HepG2 (cell line): Measurements from ENCODE around the gene SLC43A3. TPM values are rescaled to one million over a fixed set of nuclear protein-coding genes. Genes with fewer than 3 reads are reported as not detected.

ENCODE experiments used
- ARID3A ChIP-seq: IDR thresholded peaks from 2 replicates; pipeline ENCODE4 v1.6.1; 2012; ENCODE audit warnings: low read depth, low read length, improper control_type of control experiment
- ARNT ChIP-seq: fragments of 450-650 bp; IDR thresholded peaks from 2 replicates; pipeline ENCODE4 v1.6.1; 2017
- CCAR2 ChIP-seq: fragments of 200-400 bp; formaldehyde crosslinking; optimal IDR thresholded peaks from 2 replicates; pipeline ENCODE3; 2018; ENCODE audit warnings: low read depth, mild to moderate bottlenecking, low read length, moderate library complexity
- GATAD1 ChIP-seq: IDR thresholded peaks from 2 replicates; pipeline ENCODE4 v1.6.1; 2016; ENCODE audit warnings: missing genetic modification reagents, missing compliant biosample characterization
- HCFC1 ChIP-seq: fragments of 150-350 bp; IDR thresholded peaks from 2 replicates; pipeline ENCODE4 v1.6.1; 2014; ENCODE audit warnings: low read depth, low read length
- HNF4A ChIP-seq: sonication (generic); formaldehyde crosslinking; IDR thresholded peaks from 2 replicates; pipeline ENCODE4 v1.4.0; 2020; ENCODE audit warnings: missing genetic modification reagents
- KAT8 ChIP-seq: IDR thresholded peaks from 2 replicates; pipeline ENCODE4 v1.6.1; 2016; ENCODE audit warnings: missing genetic modification reagents, missing compliant biosample characterization
- KLF15 ChIP-seq: sonication (generic); formaldehyde crosslinking; IDR thresholded peaks from 2 replicates; pipeline ENCODE4 v1.8.1; 2023; ENCODE audit warnings: borderline replicate concordance, mild to moderate bottlenecking, inconsistent platforms, missing genetic modification reagents, mixed read lengths
- MLX ChIP-seq: IDR thresholded peaks from 2 replicates; pipeline ENCODE4 v1.6.1; 2016
- MTA1 ChIP-seq: sonication (generic); formaldehyde crosslinking; IDR thresholded peaks from 2 replicates; pipeline ENCODE4 v1.4.0; 2020; ENCODE audit warnings: missing genetic modification reagents, mild to moderate bottlenecking, borderline replicate concordance
- NFATC3 ChIP-seq: sonication (generic); formaldehyde crosslinking; IDR thresholded peaks from 2 replicates; pipeline ENCODE4 v1.5.1; 2020; ENCODE audit warnings: mild to moderate bottlenecking, missing genetic modification reagents
- NFE2 ChIP-seq: sonication (generic); formaldehyde crosslinking; IDR thresholded peaks from 2 replicates; pipeline ENCODE4 v1.4.0; 2020; ENCODE audit warnings: missing genetic modification reagents
- NR0B2 ChIP-seq: sonication (generic); formaldehyde crosslinking; IDR thresholded peaks from 2 replicates; pipeline ENCODE4 v1.4.0; 2020; ENCODE audit warnings: mild to moderate bottlenecking, missing genetic modification reagents
- PCBP1 ChIP-seq: fragments of 200-400 bp; formaldehyde crosslinking; IDR thresholded peaks from 2 replicates; pipeline ENCODE4 v1.6.1; 2017; ENCODE audit warnings: mild to moderate bottlenecking, low read depth, low read length, borderline replicate concordance
- PHB2 ChIP-seq: fragments of 450-650 bp; IDR thresholded peaks from 2 replicates; pipeline ENCODE4 v1.6.1; 2018; ENCODE audit not compliant: partially characterized antibody
- PLSCR1 ChIP-seq: sonication (generic); formaldehyde crosslinking; IDR thresholded peaks from 2 replicates; pipeline ENCODE4 v1.5.0; 2020; ENCODE audit warnings: missing genetic modification reagents, mild to moderate bottlenecking, borderline replicate concordance
- PRMT3 ChIP-seq: sonication (generic); formaldehyde crosslinking; IDR thresholded peaks from 2 replicates; pipeline ENCODE4 v1.8.1; 2022; ENCODE audit warnings: low read depth, mild to moderate bottlenecking, moderate library complexity, missing genetic modification reagents, borderline replicate concordance
- SMARCC2 ChIP-seq: fragments of 450-650 bp; IDR thresholded peaks from 2 replicates; pipeline ENCODE4 v1.6.1; 2017; ENCODE audit warnings: antibody characterized with exemption, mild to moderate bottlenecking
- TBX3 ChIP-seq: fragments of 450-650 bp; IDR thresholded peaks from 2 replicates; pipeline ENCODE4 v1.6.1; 2017; ENCODE audit warnings: antibody characterized with exemption, mild to moderate bottlenecking, inconsistent platforms, borderline replicate concordance
- ZKSCAN8 ChIP-seq: IDR thresholded peaks from 2 replicates; pipeline ENCODE4 v1.6.1; 2016; ENCODE audit warnings: borderline replicate concordance, missing genetic modification reagents, missing compliant biosample characterization
- ZNF138 ChIP-seq: sonication (generic); formaldehyde crosslinking; IDR thresholded peaks from 2 replicates; pipeline ENCODE4 v1.5.0; 2020; ENCODE audit warnings: mild to moderate bottlenecking, low read depth, missing genetic modification reagents
- ZNF331 ChIP-seq: sonication (generic); formaldehyde crosslinking; IDR thresholded peaks from 2 replicates; pipeline ENCODE4 v1.4.0; 2020; ENCODE audit warnings: missing genetic modification reagents
- ZNF441 ChIP-seq: sonication (generic); formaldehyde crosslinking; IDR thresholded peaks from 2 replicates; pipeline ENCODE4 v1.7.0; 2021; ENCODE audit warnings: missing genetic modification reagents, borderline replicate concordance
- ZNF446 ChIP-seq: sonication (generic); formaldehyde crosslinking; IDR thresholded peaks from 2 replicates; pipeline ENCODE4 v1.5.0; 2020; ENCODE audit warnings: mild to moderate bottlenecking, missing genetic modification reagents
- ZNF510 ChIP-seq: sonication (generic); formaldehyde crosslinking; IDR thresholded peaks from 2 replicates; pipeline ENCODE4 v1.4.0; 2020; ENCODE audit warnings: low read depth, mild to moderate bottlenecking, missing genetic modification reagents
- ZNF576 ChIP-seq: sonication (generic); formaldehyde crosslinking; IDR thresholded peaks from 2 replicates; pipeline ENCODE4 v1.4.0; 2020; ENCODE audit warnings: mild to moderate bottlenecking, missing genetic modification reagents
- ZNF790 ChIP-seq: sonication (generic); formaldehyde crosslinking; IDR thresholded peaks from 2 replicates; pipeline ENCODE4 v1.8.0; 2022; ENCODE audit warnings: missing genetic modification reagents, mild to moderate bottlenecking, borderline replicate concordance
- ZSCAN31 ChIP-seq: sonication (generic); formaldehyde crosslinking; IDR thresholded peaks from 2 replicates; pipeline ENCODE4 v1.5.0; 2020; ENCODE audit warnings: low read depth, mild to moderate bottlenecking, missing genetic modification reagents
- ZZZ3 ChIP-seq: sonication (generic); formaldehyde crosslinking; IDR thresholded peaks from 2 replicates; pipeline ENCODE4 v1.4.0; 2020; ENCODE audit warnings: missing genetic modification reagents, mild to moderate bottlenecking, borderline replicate concordance
- polyA plus RNA-seq, 8 experiments: library from polyadenylated mRNA; depleted of rRNA in 3 of 8; stranded (reverse) in 7 of 8; unstranded in 1 of 8; fragments of >200 nt; fragmentation: Illumina TruSeq in 4 of 8; extraction: Trizol in 4 of 8; gene quantifications; 2 replicates each; pipeline versions ENCODE4 v1.2.1 to v1.2.3, GENCODE V29; 2011 to 2016; ENCODE audit warnings: low read depth in 4 of 8, missing spikeins in 1 of 8, mixed read lengths in 1 of 8; ENCODE audit not compliant: insufficient read depth in 1 of 8
- total RNA-seq, 5 experiments: library from RNA; depleted of rRNA; stranded (reverse); fragments of >200 nt; fragmentation: Illumina TruSeq; extraction: Trizol; gene quantifications; 2 replicates each; pipeline ENCODE4 v1.2.3, GENCODE V29; 2016; ENCODE audit warnings: low read depth in 1 of 5

Gene SLC43A3
- total and polyA plus RNA-seq, 2 of the 13 experiments (the other 11 are each of a cell fraction or from before 2014, with no cell fraction given), result 2.6 TPM; not detected in 1

GRCh38 chr11:57399972-57400578, 26.8 kb downstream of the SLC43A3 start (continued):
- TF ChIP-seq HCFC1, result no peak
- TF ChIP-seq ZNF138 (CRISPR knock-in tag), result no peak
- TF ChIP-seq ZNF510, result no peak
- no peak for TF ChIP-seq GATAD1 (CRISPR knock-in tag)
- no peak for TF ChIP-seq PCBP1
- TF ChIP-seq ZNF331, result 0 out of 2 replicates have a peak, but pooled peaks have one; percentile 24
- TF ChIP-seq KLF15 (CRISPR knock-in tag), result no peak
- no peak for TF ChIP-seq MTA1 (CRISPR knock-in tag)
- no peak for TF ChIP-seq PHB2
- TF ChIP-seq NR0B2 (CRISPR knock-in tag), result no peak
- TF ChIP-seq ZNF441 (CRISPR knock-in tag), result peak; percentile 43; the same call in 1 of the 2 replicates
- peak; percentile 67; the same call in 1 of the 2 replicates for TF ChIP-seq ZKSCAN8 (CRISPR knock-in tag)
- TF ChIP-seq TBX3, result peak; percentile 33; the same call in 1 of the 2 replicates
- no peak for TF ChIP-seq ZNF790 (CRISPR knock-in tag)
- TF ChIP-seq NFATC3 (CRISPR knock-in tag), result no peak
- TF ChIP-seq KAT8 (CRISPR knock-in tag), result peak; percentile 64
- no peak for TF ChIP-seq PLSCR1 (CRISPR knock-in tag)
- no peak for TF ChIP-seq NFE2 (CRISPR knock-in tag)
- TF ChIP-seq MLX (CRISPR knock-in tag), result peak; percentile 43; the same call in 1 of the 2 replicates
- no peak for TF ChIP-seq ZZZ3 (CRISPR knock-in tag)
- TF ChIP-seq ARNT, result no peak
- no peak for TF ChIP-seq ZSCAN31 (CRISPR knock-in tag)
- TF ChIP-seq SMARCC2, result no peak
- no peak for TF ChIP-seq ZNF576 (CRISPR knock-in tag)
- TF ChIP-seq PRMT3 (CRISPR knock-in tag), result no peak
- peak; percentile 94 for TF ChIP-seq HNF4A (CRISPR knock-in tag)
- peak; percentile 66 for TF ChIP-seq CCAR2
- TF ChIP-seq ZNF446 (CRISPR knock-in tag), result no peak
- peak; percentile 54; the same call in 1 of the 2 replicates for TF ChIP-seq ARID3A
